HepG2 (cell line): ENCODE data around the gene CDH23. TPM values are rescaled to one million over a fixed set of nuclear protein-coding genes. Genes with fewer than 3 reads are reported as not detected.
A peak's percentile ranks its signal among the peaks of the same experiment; 100 is the strongest.

Experiments used
- ATAC-seq: fragments of 200-7000 bp; cut with Tn5 transposase; 3 replicates; pipeline ENCODE4 v1.9.1; 2020; ENCODE audit warnings: mild to moderate bottlenecking, moderate library complexity
- BruUV-seq: library from RNA; stranded (reverse); fragments of 400-500 nt; replicated peaks from 2 replicates; lab custom pipeline; 2021; lab: Mats Ljungman, UMichigan
- CTCF ChIA-PET: fragments of 300-600 bp; formaldehyde crosslinking; extraction: SDS; loops from one replicate; lab custom pipeline; 2021; ENCODE audit warnings: low total read pairs, inconsistent platforms, low intra/inter-chr PET ratio; lab: Yijun Ruan, JAX
- POLR2A ChIA-PET: fragments of 350-600 bp; sonication (Branson Sonifier 250); formaldehyde crosslinking; loops from one replicate; lab custom pipeline; 2020; ENCODE audit warnings: antibody characterized with exemption, inconsistent platforms; lab: Yijun Ruan, JAX
- DNase-seq: peaks from one replicate; pipeline ENCODE4 v3.0.0-alpha.2; 2015; ENCODE audit warnings: low spot score
- FAIRE-seq: peaks from 3 replicates; lab custom pipeline; 2011; peaks lifted over from hg19 to GRCh38; lab: Jason Lieb, UNC
- H2AFZ ChIP-seq: one replicate; pipeline ENCODE4 v1.6.1; 2011; ENCODE audit warnings: low read length, inconsistent platforms
- H3K27ac ChIP-seq: fragments of 300-600 bp; 3 replicates; pipeline ENCODE4 v1.8.0; 2011; ENCODE audit warnings: mixed run types, mild to moderate bottlenecking, mixed read lengths, low read length, inconsistent platforms; ENCODE audit not compliant: insufficient read depth; ENCODE audit errors: extremely low read length
- H3K27me3 ChIP-seq, 2 experiments: fragments of 200-600 bp in 1 of 2; 2 replicates in 1 of 2; 3 replicates in 1 of 2; pipeline versions ENCODE4 v1.6.0 to v1.8.0; 2011; ENCODE audit warnings: low read length in 2 of 2, mild to moderate bottlenecking in 2 of 2, moderate library complexity in 2 of 2, inconsistent platforms in 1 of 2; ENCODE audit not compliant: insufficient read depth in 2 of 2, control insufficient read depth in 1 of 2
- H3K36me3 ChIP-seq, 2 experiments: fragments of 200-600 bp in 1 of 2; replicated peaks in 1 of 2; 2 replicates in 1 of 2; 3 replicates in 1 of 2; pipeline versions ENCODE4 v1.5.1 to v1.8.0; 2011; ENCODE audit warnings: low read length in 2 of 2, inconsistent platforms in 1 of 2; ENCODE audit not compliant: insufficient read depth in 2 of 2, control insufficient read depth in 1 of 2
- H3K4me1 ChIP-seq: 2 replicates; pipeline ENCODE4 v1.5.1; 2012; ENCODE audit warnings: low read length, inconsistent platforms; ENCODE audit not compliant: insufficient read depth
- H3K4me2 ChIP-seq: 2 replicates; pipeline ENCODE4 v1.6.0; 2011; ENCODE audit warnings: low read depth, low read length, inconsistent platforms
- H3K4me3 ChIP-seq, 3 experiments: fragments of 200-600 bp in 1 of 3; sonication (generic), shearing (Covaris generic) in 1 of 3; replicated peaks in 1 of 3; 2 replicates each; pipeline ENCODE4 v1.5.1; 2011 to 2016; ENCODE audit warnings: low read length in 3 of 3, inconsistent platforms in 2 of 3, low read depth in 2 of 3, mild to moderate bottlenecking in 2 of 3, control low read depth in 1 of 3, mixed read lengths in 1 of 3; ENCODE audit not compliant: insufficient read depth in 1 of 3
- H3K79me2 ChIP-seq: one replicate; pipeline ENCODE4 v1.6.1; 2011; ENCODE audit warnings: low read length, inconsistent platforms; ENCODE audit not compliant: insufficient read depth
- H3K9ac ChIP-seq: 2 replicates; pipeline ENCODE4 v1.6.0; 2011; ENCODE audit warnings: mild to moderate bottlenecking, low read depth, low read length, inconsistent platforms; ENCODE audit not compliant: insufficient read depth
- H3K9me3 ChIP-seq: 2 replicates; pipeline ENCODE4 v1.5.1; 2012; ENCODE audit warnings: mild to moderate bottlenecking, low read length
- H4K20me1 ChIP-seq: 2 replicates; pipeline ENCODE4 v1.6.0; 2011; ENCODE audit warnings: inconsistent platforms, mild to moderate bottlenecking, low read length, moderate library complexity; ENCODE audit not compliant: insufficient read depth
- ATF7 ChIP-seq, 2 experiments: fragments of 450-650 bp in 1 of 2; sonication (generic) in 1 of 2; formaldehyde crosslinking in 1 of 2; IDR thresholded peaks; 2 replicates each; pipeline versions ENCODE4 v1.4.0 to v1.6.1; 2016 to 2020; ENCODE audit warnings: antibody characterized with exemption in 1 of 2, mild to moderate bottlenecking in 1 of 2, missing genetic modification reagents in 1 of 2
- MAF1 ChIP-seq: sonication (generic); formaldehyde crosslinking; IDR thresholded peaks from 2 replicates; pipeline ENCODE4 v1.5.0; 2020; ENCODE audit warnings: missing genetic modification reagents, borderline replicate concordance
- PAXIP1 ChIP-seq: sonication (generic); formaldehyde crosslinking; conservative IDR thresholded peaks from 2 replicates; pipeline ENCODE4 v1.4.0; 2020; ENCODE audit warnings: mild to moderate bottlenecking, missing genetic modification reagents, moderate library complexity
- REST ChIP-seq, 2 experiments: IDR thresholded peaks; 2 replicates each; pipeline ENCODE4 v1.6.1; 2011 to 2012; ENCODE audit warnings: low read length in 2 of 2, borderline replicate concordance in 1 of 2, low read depth in 1 of 2, mild to moderate bottlenecking in 1 of 2, moderate library complexity in 1 of 2
- ZNF207 ChIP-seq: fragments of 450-650 bp; IDR thresholded peaks from 2 replicates; pipeline ENCODE4 v1.6.1; 2016; ENCODE audit warnings: antibody characterized with exemption, borderline replicate concordance
- ZNF615 ChIP-seq: sonication (generic); formaldehyde crosslinking; IDR thresholded peaks from 2 replicates; pipeline ENCODE4 v1.5.0; 2020; ENCODE audit warnings: mild to moderate bottlenecking, missing genetic modification reagents, borderline replicate concordance
- ZSCAN21 ChIP-seq: sonication (generic); formaldehyde crosslinking; IDR thresholded peaks from 2 replicates; pipeline ENCODE4 v1.8.0; 2022; ENCODE audit warnings: mild to moderate bottlenecking, missing genetic modification reagents, moderate library complexity, borderline replicate concordance
- WGBS: methylation state at CpG from one replicate; pipeline ENCODE4 v1.1.6; 2017; ENCODE audit warnings: low lambda C conversion rate; 5-methylcytosine and 5-hydroxymethylcytosine counted together
- in situ Hi-C: cut with HindIII; loops from 2 replicates; pipeline ENCODE4 v1.10.0; 2017; ENCODE audit warnings: low pct_unique_long_range_greater_than_20kb; ENCODE audit not compliant: extremely low pct_ligation_motif_present
- intact Hi-C: fragments of 100-400 bp; cut with micrococcal nuclease; formaldehyde crosslinking; loops from one replicate; pipeline ENCODE4 v1.10.0; 2022; ENCODE audit not compliant: unreplicated experiment
- polyA plus RNA-seq, 8 experiments: library from polyadenylated mRNA; depleted of rRNA in 3 of 8; stranded (reverse) in 7 of 8; unstranded in 1 of 8; fragments of >200 nt; fragmentation: Illumina TruSeq in 4 of 8; extraction: Trizol in 4 of 8; gene quantifications; 2 replicates each; pipeline versions ENCODE4 v1.2.1 to v1.2.3, GENCODE V29; 2011 to 2016; ENCODE audit warnings: low read depth in 4 of 8, missing spikeins in 1 of 8, mixed read lengths in 1 of 8; ENCODE audit not compliant: insufficient read depth in 1 of 8
- total RNA-seq, 5 experiments: library from RNA; depleted of rRNA; stranded (reverse); fragments of >200 nt; fragmentation: Illumina TruSeq; extraction: Trizol; gene quantifications; 2 replicates each; pipeline ENCODE4 v1.2.3, GENCODE V29; 2016; ENCODE audit warnings: low read depth in 1 of 5
- TF ChIP-seq, protein P1 (sequence below): sonication (generic); formaldehyde crosslinking; IDR thresholded peaks from 2 replicates; pipeline ENCODE4 v1.4.0; 2020; ENCODE audit warnings: missing genetic modification reagents, mild to moderate bottlenecking, borderline replicate concordance
- TF ChIP-seq, protein P2 (sequence below): sonication (generic); formaldehyde crosslinking; IDR thresholded peaks from 2 replicates; pipeline ENCODE4 v1.4.0; 2020; ENCODE audit warnings: mild to moderate bottlenecking, missing genetic modification reagents

CDH23 gene
- total and polyA plus RNA-seq, 2 of the 13 experiments (the other 11 are each of a cell fraction or from before 2014, with no cell fraction given) = 0.13 TPM; not detected in 1

- POLR2A ChIA-PET = no interaction called here
- TF ChIP-seq ZNF615 (CRISPR knock-in tag) = no peak
- TF ChIP-seq MAF1 (CRISPR knock-in tag) = no peak
- TF ChIP-seq ZSCAN21 (CRISPR knock-in tag) = no peak
- TF ChIP-seq, protein P1, sequence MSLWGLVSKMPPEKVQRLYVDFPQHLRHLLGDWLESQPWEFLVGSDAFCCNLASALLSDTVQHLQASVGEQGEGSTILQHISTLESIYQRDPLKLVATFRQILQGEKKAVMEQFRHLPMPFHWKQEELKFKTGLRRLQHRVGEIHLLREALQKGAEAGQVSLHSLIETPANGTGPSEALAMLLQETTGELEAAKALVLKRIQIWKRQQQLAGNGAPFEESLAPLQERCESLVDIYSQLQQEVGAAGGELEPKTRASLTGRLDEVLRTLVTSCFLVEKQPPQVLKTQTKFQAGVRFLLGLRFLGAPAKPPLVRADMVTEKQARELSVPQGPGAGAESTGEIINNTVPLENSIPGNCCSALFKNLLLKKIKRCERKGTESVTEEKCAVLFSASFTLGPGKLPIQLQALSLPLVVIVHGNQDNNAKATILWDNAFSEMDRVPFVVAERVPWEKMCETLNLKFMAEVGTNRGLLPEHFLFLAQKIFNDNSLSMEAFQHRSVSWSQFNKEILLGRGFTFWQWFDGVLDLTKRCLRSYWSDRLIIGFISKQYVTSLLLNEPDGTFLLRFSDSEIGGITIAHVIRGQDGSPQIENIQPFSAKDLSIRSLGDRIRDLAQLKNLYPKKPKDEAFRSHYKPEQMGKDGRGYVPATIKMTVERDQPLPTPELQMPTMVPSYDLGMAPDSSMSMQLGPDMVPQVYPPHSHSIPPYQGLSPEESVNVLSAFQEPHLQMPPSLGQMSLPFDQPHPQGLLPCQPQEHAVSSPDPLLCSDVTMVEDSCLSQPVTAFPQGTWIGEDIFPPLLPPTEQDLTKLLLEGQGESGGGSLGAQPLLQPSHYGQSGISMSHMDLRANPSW (CRISPR knock-in tag) = no peak
- no peak for TF ChIP-seq PAXIP1 (CRISPR knock-in tag)
- no peak for TF ChIP-seq REST (IDR thresholded peaks at IDR 0.05; ENCODE audit: borderline replicate concordance in 1 of 2, low read depth in 1 of 2, low read length in 2 of 2)
- TF ChIP-seq, protein P2, sequence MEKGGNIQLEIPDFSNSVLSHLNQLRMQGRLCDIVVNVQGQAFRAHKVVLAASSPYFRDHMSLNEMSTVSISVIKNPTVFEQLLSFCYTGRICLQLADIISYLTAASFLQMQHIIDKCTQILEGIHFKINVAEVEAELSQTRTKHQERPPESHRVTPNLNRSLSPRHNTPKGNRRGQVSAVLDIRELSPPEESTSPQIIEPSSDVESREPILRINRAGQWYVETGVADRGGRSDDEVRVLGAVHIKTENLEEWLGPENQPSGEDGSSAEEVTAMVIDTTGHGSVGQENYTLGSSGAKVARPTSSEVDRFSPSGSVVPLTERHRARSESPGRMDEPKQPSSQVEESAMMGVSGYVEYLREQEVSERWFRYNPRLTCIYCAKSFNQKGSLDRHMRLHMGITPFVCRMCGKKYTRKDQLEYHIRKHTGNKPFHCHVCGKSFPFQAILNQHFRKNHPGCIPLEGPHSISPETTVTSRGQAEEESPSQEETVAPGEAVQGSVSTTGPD (CRISPR knock-in tag) = no peak
- TF ChIP-seq ATF7 (IDR thresholded peaks at IDR 0.05) = 0 out of 2 replicates have a peak, but pooled peaks have one; percentile 6
- no peak for TF ChIP-seq ATF7 (CRISPR knock-in tag; IDR thresholded peaks at IDR 0.05)
- 0 out of 2 replicates have a peak, but pooled peaks have one; percentile 19 for TF ChIP-seq ZNF207
Measured at GRCh38 chr10:71432101-71432905, 35.6 kb downstream of the CDH23 start.

More at GRCh38 chr10:71432101-71432905, 35.6 kb downstream of the CDH23 start:
- H3K4me2 ChIP-seq = no peak overlapping the region
- ATAC-seq (no peak), DNase-seq (no peak), FAIRE-seq (no peak)
- no peaks in the 10 kb centered on the region for H3K36me3 ChIP-seq
- CTCF ChIA-PET = no interaction called here
- no peaks in the 10 kb centered on the region for H3K9me3 ChIP-seq
- no peak overlapping the region for H3K27ac ChIP-seq
- intact Hi-C loops (loop anchor here (10.0 kb wide), 1 partner anchor 118 kb away; the partner anchor contains the start of gene SLC29A3), in situ Hi-C loops (no loop called here)
- no TSS peak for BruUV-seq
- no peak overlapping the region for H3K4me3 ChIP-seq
- no peaks in the 10 kb centered on the region for H3K4me1 ChIP-seq
- peaks cover 0 to 10% of the 10 kb centered on the region in 2 experiments; a peak in 3 of 5 replicates for H3K27me3 ChIP-seq
- H4K20me1 ChIP-seq = peaks cover 3% of the 10 kb centered on the region; the same call in 1 of the 2 replicates
- H3K79me2 ChIP-seq = no peaks in the 10 kb centered on the region
- 26% methylated on average over 12 of the region's 15 CpGs for WGBS
- no peak overlapping the region for H3K9ac ChIP-seq
- no peak overlapping the region for H2AFZ ChIP-seq
